ENCODE data around the gene BIRC5. TPM values are rescaled to one million over a fixed set of nuclear protein-coding genes. Genes with fewer than 3 reads are reported as not detected.

BIRC5 gene
- total RNA-seq, 1 donor from 2014 or later, result 25.0 TPM

GRCh38 chr17:78183916-78184315 is 30.1 kb upstream of the BIRC5 start:
- no peak for DNase-seq (ENCODE audit: low spot score)

- no peak for DNase-seq (ENCODE audit: low spot score)
These were observed 29.7 kb upstream of the BIRC5 start for GRCh38 chr17:78184351-78184750.

GRCh38 chr17:78184868-78185267 is 29.2 kb upstream of the BIRC5 start:
- no peak for DNase-seq (ENCODE audit: low spot score)

- DNase-seq (ENCODE audit: low spot score), result peak; percentile 60
These were observed 27.9 kb upstream of the BIRC5 start for GRCh38 chr17:78185981-78186691.

GRCh38 chr17:78186692-78187595 is 27.1 kb upstream of the BIRC5 start, which contains the start of the genes AFMID and TK1:
AFMID (plus strand) TSS chr17:78187362; CDS start chr17:78187371, 9 bp downstream.
TK1 (minus strand) TSS chr17:78187052; CDS start chr17:78186994, 58 bp downstream.
- DNase-seq (ENCODE audit: low spot score), result peak; percentile 97

- no peak for DNase-seq (ENCODE audit: low spot score)
These were observed 17.3 kb upstream of the BIRC5 start for GRCh38 chr17:78196716-78197115.

GRCh38 chr17:78197147-78197832 is 16.8 kb upstream of the BIRC5 start:
- DNase-seq (ENCODE audit: low spot score), result no peak

- DNase-seq (ENCODE audit: low spot score), result no peak
These were observed 13.6 kb upstream of the BIRC5 start for GRCh38 chr17:78200451-78200850.

- no peak for DNase-seq (ENCODE audit: low spot score)
These were observed 11.4 kb upstream of the BIRC5 start for GRCh38 chr17:78202666-78203065.

GRCh38 chr17:78204387-78205123 is 9.5 kb upstream of the BIRC5 start:
- DNase-seq (ENCODE audit: low spot score), result no peak

- no peak for DNase-seq (ENCODE audit: low spot score)
These were observed 8.8 kb upstream of the BIRC5 start for GRCh38 chr17:78205124-78205775.

- no peak for DNase-seq (ENCODE audit: low spot score)
These were observed 7.8 kb upstream of the BIRC5 start for GRCh38 chr17:78206298-78206697.

GRCh38 chr17:78208486-78208885 is 5.6 kb upstream of the BIRC5 start:
- DNase-seq (ENCODE audit: low spot score), result no peak

GRCh38 chr17:78210111-78210510 is 3.9 kb upstream of the BIRC5 start:
- no peak for DNase-seq (ENCODE audit: low spot score)

- no peak for DNase-seq (ENCODE audit: low spot score)
These were observed 3.0 kb upstream of the BIRC5 start for GRCh38 chr17:78211032-78211431.

- DNase-seq (ENCODE audit: low spot score), result no peak
These were observed 631 bp downstream of the BIRC5 start for GRCh38 chr17:78214706-78215061.

GRCh38 chr17:78219396-78220150 is 5.5 kb downstream of the BIRC5 start:
- DNase-seq (ENCODE audit: low spot score), result no peak

- no peak for DNase-seq (ENCODE audit: low spot score)
These were observed 9.0 kb downstream of the BIRC5 start for GRCh38 chr17:78223061-78223460.

- DNase-seq (ENCODE audit: low spot score), result no peak
These were observed 9.7 kb downstream of the BIRC5 start for GRCh38 chr17:78223765-78224164.

Data from umbilical cord (tissue), 2 donors.